ENCODE results near the gene CDH20. TPM values are rescaled to one million over a fixed set of nuclear protein-coding genes. Genes with fewer than 3 reads are reported as not detected.

Gene CDH20
- total and polyA plus RNA-seq, 2 of the 13 experiments (the other 11 are each of a cell fraction or from before 2014, with no cell fraction given) = not detected

GRCh38 chr18:61388010-61388409 is 54.8 kb downstream of the CDH20 start:
- ChIA-PET POLR2A (no interaction called here), CTCF (ENCODE audit: low intra/inter-chr PET ratio, low total read pairs) (no interaction called here)
- ATAC-seq (no peak), FAIRE-seq (no peak), DNase-seq (ENCODE audit: low spot score) (no peak)
- Histone ChIP-seq H3K4me1 (ENCODE audit: insufficient read depth, low read length) (no peaks in the 10 kb centered on the region), H3K9ac (ENCODE audit: insufficient read depth, low read depth, low read length) (no peak overlapping the region), H3K27ac (ENCODE audit: extremely low read length, insufficient read depth, low read length) (no peak overlapping the region), H3K36me3 (replicated peaks in 1 of 2; ENCODE audit: control insufficient read depth in 1 of 2, insufficient read depth in 2 of 2, low read length in 2 of 2) (no peaks in the 10 kb centered on the region), H4K20me1 (ENCODE audit: insufficient read depth, low read length) (no peaks in the 10 kb centered on the region), H3K79me2 (ENCODE audit: insufficient read depth, low read length) (no peaks in the 10 kb centered on the region), H3K4me2 (ENCODE audit: low read depth, low read length) (no peak overlapping the region), H3K9me3 (ENCODE audit: low read length) (no peaks in the 10 kb centered on the region), H2AFZ (ENCODE audit: low read length) (no peak overlapping the region), H3K4me3 (replicated peaks in 1 of 3; ENCODE audit: insufficient read depth in 1 of 3, low read depth in 2 of 3, low read length in 3 of 3) (no peak overlapping the region), H3K27me3 (ENCODE audit: control insufficient read depth in 1 of 2, insufficient read depth in 2 of 2, low read length in 2 of 2) (no peaks in the 10 kb centered on the region)
- WGBS (ENCODE audit: low lambda C conversion rate) = 1% methylated on average over 2 of the region's 2 CpGs
- BruUV-seq (replicated peaks) = no TSS peak
- intact Hi-C loops (cut with micrococcal nuclease; ENCODE audit: unreplicated experiment) (no loop called here), in situ Hi-C loops (cut with HindIII; ENCODE audit: extremely low pct_ligation_motif_present, low pct_unique_long_range_greater_than_20kb) (no loop called here)
- TF ChIP-seq, protein P1, sequence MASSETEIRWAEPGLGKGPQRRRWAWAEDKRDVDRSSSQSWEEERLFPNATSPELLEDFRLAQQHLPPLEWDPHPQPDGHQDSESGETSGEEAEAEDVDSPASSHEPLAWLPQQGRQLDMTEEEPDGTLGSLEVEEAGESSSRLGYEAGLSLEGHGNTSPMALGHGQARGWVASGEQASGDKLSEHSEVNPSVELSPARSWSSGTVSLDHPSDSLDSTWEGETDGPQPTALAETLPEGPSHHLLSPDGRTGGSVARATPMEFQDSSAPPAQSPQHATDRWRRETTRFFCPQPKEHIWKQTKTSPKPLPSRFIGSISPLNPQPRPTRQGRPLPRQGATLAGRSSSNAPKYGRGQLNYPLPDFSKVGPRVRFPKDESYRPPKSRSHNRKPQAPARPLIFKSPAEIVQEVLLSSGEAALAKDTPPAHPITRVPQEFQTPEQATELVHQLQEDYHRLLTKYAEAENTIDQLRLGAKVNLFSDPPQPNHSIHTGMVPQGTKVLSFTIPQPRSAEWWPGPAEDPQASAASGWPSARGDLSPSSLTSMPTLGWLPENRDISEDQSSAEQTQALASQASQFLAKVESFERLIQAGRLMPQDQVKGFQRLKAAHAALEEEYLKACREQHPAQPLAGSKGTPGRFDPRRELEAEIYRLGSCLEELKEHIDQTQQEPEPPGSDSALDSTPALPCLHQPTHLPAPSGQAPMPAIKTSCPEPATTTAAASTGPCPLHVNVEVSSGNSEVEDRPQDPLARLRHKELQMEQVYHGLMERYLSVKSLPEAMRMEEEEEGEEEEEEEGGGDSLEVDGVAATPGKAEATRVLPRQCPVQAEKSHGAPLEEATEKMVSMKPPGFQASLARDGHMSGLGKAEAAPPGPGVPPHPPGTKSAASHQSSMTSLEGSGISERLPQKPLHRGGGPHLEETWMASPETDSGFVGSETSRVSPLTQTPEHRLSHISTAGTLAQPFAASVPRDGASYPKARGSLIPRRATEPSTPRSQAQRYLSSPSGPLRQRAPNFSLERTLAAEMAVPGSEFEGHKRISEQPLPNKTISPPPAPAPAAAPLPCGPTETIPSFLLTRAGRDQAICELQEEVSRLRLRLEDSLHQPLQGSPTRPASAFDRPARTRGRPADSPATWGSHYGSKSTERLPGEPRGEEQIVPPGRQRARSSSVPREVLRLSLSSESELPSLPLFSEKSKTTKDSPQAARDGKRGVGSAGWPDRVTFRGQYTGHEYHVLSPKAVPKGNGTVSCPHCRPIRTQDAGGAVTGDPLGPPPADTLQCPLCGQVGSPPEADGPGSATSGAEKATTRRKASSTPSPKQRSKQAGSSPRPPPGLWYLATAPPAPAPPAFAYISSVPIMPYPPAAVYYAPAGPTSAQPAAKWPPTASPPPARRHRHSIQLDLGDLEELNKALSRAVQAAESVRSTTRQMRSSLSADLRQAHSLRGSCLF (CRISPR knock-in tag; IDR thresholded peaks at IDR 0.05; ENCODE audit: borderline replicate concordance) = no peak
- TF ChIP-seq ZNF704 (CRISPR knock-in tag; IDR thresholded peaks at IDR 0.05; ENCODE audit: borderline replicate concordance) (no peak), ZBTB42 (CRISPR knock-in tag; IDR thresholded peaks at IDR 0.05) (no peak), ATM (IDR thresholded peaks at IDR 0.05; ENCODE audit: borderline replicate concordance) (no peak), SRSF4 (IDR thresholded peaks at IDR 0.05; ENCODE audit: low read depth, low read length, poor library complexity, severe bottlenecking) (no peak), CAMTA2 (CRISPR knock-in tag; IDR thresholded peaks at IDR 0.05; ENCODE audit: borderline replicate concordance) (no peak), ZNF501 (CRISPR knock-in tag; IDR thresholded peaks at IDR 0.05) (no peak), DNMT1 (CRISPR knock-in tag; IDR thresholded peaks at IDR 0.05) (no peak), FOXM1 (CRISPR knock-in tag; IDR thresholded peaks at IDR 0.05) (no peak), ZNF383 (CRISPR knock-in tag; IDR thresholded peaks at IDR 0.05; ENCODE audit: borderline replicate concordance) (no peak), ZFP1 (CRISPR knock-in tag; IDR thresholded peaks at IDR 0.05) (no peak), TEAD3 (CRISPR knock-in tag; optimal IDR thresholded peaks at IDR 0.05; ENCODE audit: borderline replicate concordance) (no peak), U2AF2 (IDR thresholded peaks at IDR 0.05; ENCODE audit: low read depth, low read length) (no peak), TBL1XR1 (IDR thresholded peaks at IDR 0.05; ENCODE audit: borderline replicate concordance, low read length, partially characterized antibody) (no peak)
- TF ChIP-seq, protein P2, sequence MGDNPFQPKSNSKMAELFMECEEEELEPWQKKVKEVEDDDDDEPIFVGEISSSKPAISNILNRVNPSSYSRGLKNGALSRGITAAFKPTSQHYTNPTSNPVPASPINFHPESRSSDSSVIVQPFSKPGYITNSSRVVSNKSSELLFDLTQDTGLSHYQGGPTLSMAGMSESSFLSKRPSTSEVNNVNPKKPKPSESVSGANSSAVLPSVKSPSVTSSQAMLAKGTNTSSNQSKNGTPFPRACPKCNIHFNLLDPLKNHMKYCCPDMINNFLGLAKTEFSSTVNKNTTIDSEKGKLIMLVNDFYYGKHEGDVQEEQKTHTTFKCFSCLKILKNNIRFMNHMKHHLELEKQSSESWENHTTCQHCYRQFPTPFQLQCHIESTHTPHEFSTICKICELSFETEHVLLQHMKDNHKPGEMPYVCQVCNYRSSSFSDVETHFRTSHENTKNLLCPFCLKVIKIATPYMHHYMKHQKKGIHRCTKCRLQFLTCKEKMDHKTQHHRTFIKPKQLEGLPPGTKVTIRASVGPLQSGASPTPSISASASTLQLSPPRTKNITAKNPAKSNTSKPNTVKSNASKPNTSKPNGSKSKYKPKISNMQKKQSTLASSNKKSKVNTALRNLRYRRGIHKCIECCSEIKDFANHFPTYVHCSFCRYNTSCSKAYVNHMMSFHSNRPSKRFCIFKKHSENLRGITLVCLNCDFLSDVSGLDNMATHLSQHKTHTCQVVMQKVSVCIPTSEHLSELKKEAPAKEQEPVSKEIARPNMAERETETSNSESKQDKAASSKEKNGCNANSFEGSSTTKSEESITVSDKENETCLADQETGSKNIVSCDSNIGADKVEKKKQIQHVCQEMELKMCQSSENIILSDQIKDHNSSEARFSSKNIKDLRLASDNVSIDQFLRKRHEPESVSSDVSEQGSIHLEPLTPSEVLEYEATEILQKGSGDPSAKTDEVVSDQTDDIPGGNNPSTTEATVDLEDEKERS (CRISPR knock-in tag; IDR thresholded peaks at IDR 0.05) = no peak
- TF ChIP-seq, protein P3, sequence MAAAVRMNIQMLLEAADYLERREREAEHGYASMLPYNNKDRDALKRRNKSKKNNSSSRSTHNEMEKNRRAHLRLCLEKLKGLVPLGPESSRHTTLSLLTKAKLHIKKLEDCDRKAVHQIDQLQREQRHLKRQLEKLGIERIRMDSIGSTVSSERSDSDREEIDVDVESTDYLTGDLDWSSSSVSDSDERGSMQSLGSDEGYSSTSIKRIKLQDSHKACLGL (CRISPR knock-in tag; IDR thresholded peaks at IDR 0.05) = no peak
